OCI-LY7 (cell line): ENCODE measurements around the gene MAGI1.

Source experiments
- CTCF ChIP-seq: fragments of 200-600 bp; sonication (generic); conservative IDR thresholded peaks from 2 replicates; pipeline ENCODE4 v1.5.1; 2014; ENCODE audit warnings: mild to moderate bottlenecking, antibody characterized with exemption, low read length, moderate library complexity, mixed read lengths
- EZH2phosphoT487 ChIP-seq: fragments of 200-600 bp; sonication (generic); IDR thresholded peaks from 2 replicates; pipeline ENCODE4 v1.6.1; 2018; ENCODE audit warnings: low read depth, borderline replicate concordance, mild to moderate bottlenecking, mixed run types, antibody characterized with exemption, low read length, moderate library complexity, mixed read lengths

- no peak for TF ChIP-seq CTCF
- TF ChIP-seq EZH2phosphoT487 = no peak
These were observed 337.2 kb downstream of the MAGI1 start for GRCh38 chr3:65701516-65701915.
